Measurements from ENCODE around the gene HSPB6.

Gene HSPB6

DNA sequence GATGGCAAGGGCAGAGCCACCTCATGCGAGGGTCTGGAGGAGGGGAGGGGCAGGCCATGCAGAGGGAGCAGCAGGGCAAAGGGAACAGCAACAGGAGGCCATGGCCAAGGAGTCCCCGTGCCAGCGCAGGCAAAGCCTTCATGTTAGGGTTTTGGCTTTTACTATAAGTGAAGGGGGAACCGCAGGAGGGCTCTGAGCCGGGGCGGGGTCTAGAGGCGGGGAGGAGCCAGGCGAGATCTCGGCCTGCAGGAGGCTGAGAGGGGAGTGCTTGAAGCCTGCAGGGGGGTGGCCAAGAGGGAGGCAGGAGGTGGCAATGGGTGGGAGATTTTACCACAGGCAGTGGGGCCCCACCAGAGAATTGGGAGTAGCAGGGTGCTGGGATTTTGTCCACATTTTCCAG lies 24.8 kb upstream of the HSPB6 start:
- no peak overlapping the region for H3K4me3 ChIP-seq (ENCODE audit: low read length)
- no peaks in the 10 kb centered on the region for H3K4me1 ChIP-seq (ENCODE audit: control insufficient read depth, insufficient read depth, low read length)
- peaks cover 14% of the 10 kb centered on the region for H3K36me3 ChIP-seq (ENCODE audit: control insufficient read depth, insufficient read depth, low read length)
- no peak overlapping the region for H3K9ac ChIP-seq (ENCODE audit: low read length)
- H3K27ac ChIP-seq (ENCODE audit: low read depth, low read length), result no peak overlapping the region
- H3K27me3 ChIP-seq (ENCODE audit: control insufficient read depth, insufficient read depth, low read length), result no peaks in the 10 kb centered on the region

DNA sequence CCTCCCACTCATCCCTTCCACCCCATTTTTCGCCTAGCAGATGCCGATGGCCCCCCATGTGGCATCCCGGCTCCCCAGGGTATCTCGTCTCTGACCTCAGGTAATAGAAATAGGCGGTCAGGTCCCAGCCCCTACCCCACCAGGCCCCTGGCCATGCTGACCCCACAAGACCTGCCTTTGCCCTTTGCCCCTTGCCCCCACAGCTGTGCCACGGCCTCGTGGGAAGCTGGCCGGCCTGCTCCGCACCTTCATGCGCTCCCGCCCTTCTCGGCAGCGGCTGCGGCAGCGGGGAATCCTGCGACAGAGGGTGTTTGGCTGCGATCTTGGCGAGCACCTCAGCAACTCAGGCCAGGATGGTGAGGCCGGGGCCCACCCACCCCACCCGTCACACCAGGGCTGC lies 23.9 kb upstream of the HSPB6 start:
- H3K36me3 ChIP-seq (ENCODE audit: control insufficient read depth, insufficient read depth, low read length), result peaks cover 14% of the 10 kb centered on the region
- H3K27ac ChIP-seq (ENCODE audit: low read depth, low read length), result no peak overlapping the region
- no peak overlapping the region for H3K4me3 ChIP-seq (ENCODE audit: low read length)
- H3K9ac ChIP-seq (ENCODE audit: low read length), result no peak overlapping the region
- no peaks in the 10 kb centered on the region for H3K27me3 ChIP-seq (ENCODE audit: control insufficient read depth, insufficient read depth, low read length)
- H3K4me1 ChIP-seq (ENCODE audit: control insufficient read depth, insufficient read depth, low read length), result no peaks in the 10 kb centered on the region

DNA sequence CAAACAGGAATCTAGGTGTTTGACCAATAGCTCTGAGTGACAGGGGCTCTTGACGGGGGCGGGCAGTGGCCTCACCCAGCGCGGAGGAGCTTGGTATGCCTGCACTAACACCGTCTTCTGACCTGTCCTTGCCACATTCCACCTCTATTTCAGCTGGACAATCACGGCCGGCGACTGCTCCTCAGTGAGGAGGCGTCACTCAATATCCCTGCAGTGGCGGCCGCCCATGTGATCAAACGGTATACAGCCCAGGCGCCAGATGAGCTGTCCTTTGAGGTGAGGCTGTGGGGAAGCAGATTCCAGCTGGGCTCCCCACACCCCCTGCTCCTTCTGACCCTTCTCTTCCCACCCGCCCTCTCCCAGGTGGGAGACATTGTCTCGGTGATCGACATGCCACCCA lies 23.2 kb upstream of the HSPB6 start:
- Histone ChIP-seq H3K4me1 (ENCODE audit: control insufficient read depth, insufficient read depth, low read length) (no peaks in the 10 kb centered on the region), H3K27ac (ENCODE audit: low read depth, low read length) (no peak overlapping the region), H3K27me3 (ENCODE audit: control insufficient read depth, insufficient read depth, low read length) (no peaks in the 10 kb centered on the region), H3K9ac (ENCODE audit: low read length) (no peak overlapping the region), H3K4me3 (ENCODE audit: low read length) (no peak overlapping the region), H3K36me3 (ENCODE audit: control insufficient read depth, insufficient read depth, low read length) (peaks cover 14% of the 10 kb centered on the region)

DNA sequence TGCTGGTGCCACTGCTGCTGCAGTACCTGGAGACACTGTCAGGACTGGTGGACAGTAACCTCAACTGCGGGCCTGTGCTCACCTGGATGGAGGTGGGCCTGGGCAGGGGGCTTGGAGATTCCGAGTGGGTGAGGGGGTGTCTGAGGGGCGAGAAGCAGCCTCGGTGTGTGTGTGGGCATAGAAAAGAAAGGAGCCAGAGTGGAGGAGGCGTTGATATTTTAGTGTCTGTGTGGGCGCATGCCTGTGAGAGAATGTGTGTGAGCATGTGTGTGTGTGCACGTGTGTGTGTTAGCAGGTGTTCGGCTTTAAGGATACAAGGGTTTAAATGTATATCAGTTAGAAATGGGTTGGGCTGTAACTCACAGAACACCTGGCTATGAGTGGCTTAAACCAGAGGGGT lies 22.2 kb upstream of the HSPB6 start:
- Histone ChIP-seq H3K27me3 (ENCODE audit: control insufficient read depth, insufficient read depth, low read length) (no peaks in the 10 kb centered on the region), H3K27ac (ENCODE audit: low read depth, low read length) (no peak overlapping the region), H3K36me3 (ENCODE audit: control insufficient read depth, insufficient read depth, low read length) (peaks cover 14% of the 10 kb centered on the region), H3K4me1 (ENCODE audit: control insufficient read depth, insufficient read depth, low read length) (peaks cover 2% of the 10 kb centered on the region), H3K9ac (ENCODE audit: low read length) (no peak overlapping the region), H3K4me3 (ENCODE audit: low read length) (no peak overlapping the region)

DNA sequence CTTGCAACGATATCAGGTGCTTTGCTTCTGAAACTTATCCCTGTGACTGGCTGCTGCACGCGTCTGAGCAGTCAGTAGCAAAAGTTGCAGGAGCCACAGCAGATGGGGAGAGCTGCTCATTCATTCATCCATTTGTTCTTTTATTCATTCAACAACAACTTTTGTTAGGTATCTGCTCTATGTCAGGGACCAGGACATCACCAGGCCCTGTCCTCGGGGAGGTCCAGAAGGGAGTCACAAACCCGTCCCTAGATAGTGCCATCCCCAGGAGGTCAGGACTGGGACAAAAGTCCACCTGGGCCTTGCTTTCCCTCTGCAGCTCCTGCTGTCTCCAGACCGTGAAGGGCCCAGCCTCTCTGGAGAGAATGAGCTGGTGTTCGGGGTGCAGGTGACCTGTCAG lies 21.1 kb upstream of the HSPB6 start:
- Histone ChIP-seq H3K36me3 (ENCODE audit: control insufficient read depth, insufficient read depth, low read length) (peaks cover 12% of the 10 kb centered on the region), H3K4me3 (ENCODE audit: low read length) (no peak overlapping the region), H3K27ac (ENCODE audit: low read depth, low read length) (no peak overlapping the region), H3K9ac (ENCODE audit: low read length) (no peak overlapping the region), H3K27me3 (ENCODE audit: control insufficient read depth, insufficient read depth, low read length) (no peaks in the 10 kb centered on the region), H3K4me1 (ENCODE audit: control insufficient read depth, insufficient read depth, low read length) (peaks cover 2% of the 10 kb centered on the region)

DNA sequence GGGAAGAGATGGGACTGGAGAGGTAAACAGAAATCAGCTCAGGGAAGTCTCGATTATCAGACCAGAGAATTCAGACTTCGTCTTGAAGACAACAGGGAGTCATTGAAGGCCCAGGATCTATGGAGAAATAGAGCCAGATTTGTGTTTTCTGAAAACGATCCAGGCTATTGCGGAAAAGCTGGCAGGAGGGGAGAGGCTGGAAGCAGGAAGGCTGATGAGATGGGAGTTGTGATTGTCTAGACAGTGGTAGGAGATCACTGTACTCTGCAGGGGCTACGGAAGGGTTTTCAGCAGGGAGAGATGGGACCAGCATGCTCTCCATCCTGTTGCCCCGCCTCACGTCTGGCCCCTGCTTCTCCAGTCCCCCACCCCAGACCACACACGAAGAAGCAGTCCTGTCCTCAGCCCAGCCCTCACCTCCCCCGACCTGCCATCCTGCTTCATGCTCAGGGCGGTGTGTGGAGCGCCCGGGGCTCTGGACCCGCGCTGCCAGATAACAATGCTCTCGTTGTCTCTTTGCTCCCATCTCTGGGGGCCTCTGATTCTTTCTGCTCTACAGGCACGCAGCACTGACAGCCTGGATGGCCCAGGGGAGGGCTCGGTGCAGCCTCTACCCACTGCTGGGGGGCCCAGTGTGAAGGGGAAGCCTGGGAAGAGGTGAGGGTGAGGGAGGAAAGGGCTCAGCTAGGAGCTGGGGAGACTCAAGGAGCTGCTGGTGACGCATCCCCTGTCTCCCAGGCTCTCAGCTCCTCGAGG lies 20.4 kb upstream of the HSPB6 start:
- H3K9ac ChIP-seq (ENCODE audit: low read length), result no peak overlapping the region
- peaks cover 11% of the 10 kb centered on the region for H3K36me3 ChIP-seq (ENCODE audit: control insufficient read depth, insufficient read depth, low read length)
- H3K27me3 ChIP-seq (ENCODE audit: control insufficient read depth, insufficient read depth, low read length), result no peaks in the 10 kb centered on the region
- H3K27ac ChIP-seq (ENCODE audit: low read depth, low read length), result no peak overlapping the region
- H3K4me3 ChIP-seq (ENCODE audit: low read length), result no peak overlapping the region
- H3K4me1 ChIP-seq (ENCODE audit: control insufficient read depth, insufficient read depth, low read length), result peaks cover 2% of the 10 kb centered on the region

DNA sequence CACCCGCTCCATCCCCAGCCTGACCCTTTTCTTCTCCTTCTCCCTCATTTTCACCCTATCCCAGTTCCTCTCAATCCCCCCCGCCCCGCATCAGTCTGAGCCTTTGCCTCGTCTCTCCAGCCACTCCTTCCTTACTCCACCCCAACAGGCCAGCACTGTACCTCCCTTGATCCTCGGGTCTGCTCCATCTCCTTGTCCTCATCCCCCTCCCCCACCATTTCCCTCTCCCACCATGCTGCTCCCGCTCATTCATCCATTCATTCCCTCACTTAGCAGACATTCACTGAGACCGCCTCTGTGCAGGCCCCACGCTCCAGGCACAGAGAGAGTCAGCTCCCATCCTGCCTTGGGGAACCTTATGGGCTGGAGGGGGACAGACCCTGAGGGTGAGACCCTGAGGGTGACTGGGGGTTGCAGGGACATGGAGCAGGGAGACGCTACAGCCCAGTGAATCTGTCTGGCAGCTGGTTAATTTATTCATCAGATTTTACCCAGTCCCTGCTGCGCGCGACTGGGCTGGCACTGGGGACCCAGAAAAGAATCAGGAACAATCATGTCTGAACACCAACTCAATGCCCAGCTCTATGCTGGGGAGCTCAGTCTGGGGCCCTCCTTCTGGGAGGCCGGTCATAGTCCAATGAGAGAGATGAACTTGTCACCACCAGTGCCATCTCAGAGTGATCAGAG lies 19.4 kb upstream of the HSPB6 start:
- peaks cover 5% of the 10 kb centered on the region for H3K36me3 ChIP-seq (ENCODE audit: control insufficient read depth, insufficient read depth, low read length)
- no peaks in the 10 kb centered on the region for H3K27me3 ChIP-seq (ENCODE audit: control insufficient read depth, insufficient read depth, low read length)
- peak overlapping the region; percentile 14 for H3K9ac ChIP-seq (ENCODE audit: low read length)
- peaks cover 2% of the 10 kb centered on the region for H3K4me1 ChIP-seq (ENCODE audit: control insufficient read depth, insufficient read depth, low read length)
- H3K27ac ChIP-seq (ENCODE audit: low read depth, low read length), result no peak overlapping the region
- H3K4me3 ChIP-seq (ENCODE audit: low read length), result peak overlapping the region; percentile 34

DNA sequence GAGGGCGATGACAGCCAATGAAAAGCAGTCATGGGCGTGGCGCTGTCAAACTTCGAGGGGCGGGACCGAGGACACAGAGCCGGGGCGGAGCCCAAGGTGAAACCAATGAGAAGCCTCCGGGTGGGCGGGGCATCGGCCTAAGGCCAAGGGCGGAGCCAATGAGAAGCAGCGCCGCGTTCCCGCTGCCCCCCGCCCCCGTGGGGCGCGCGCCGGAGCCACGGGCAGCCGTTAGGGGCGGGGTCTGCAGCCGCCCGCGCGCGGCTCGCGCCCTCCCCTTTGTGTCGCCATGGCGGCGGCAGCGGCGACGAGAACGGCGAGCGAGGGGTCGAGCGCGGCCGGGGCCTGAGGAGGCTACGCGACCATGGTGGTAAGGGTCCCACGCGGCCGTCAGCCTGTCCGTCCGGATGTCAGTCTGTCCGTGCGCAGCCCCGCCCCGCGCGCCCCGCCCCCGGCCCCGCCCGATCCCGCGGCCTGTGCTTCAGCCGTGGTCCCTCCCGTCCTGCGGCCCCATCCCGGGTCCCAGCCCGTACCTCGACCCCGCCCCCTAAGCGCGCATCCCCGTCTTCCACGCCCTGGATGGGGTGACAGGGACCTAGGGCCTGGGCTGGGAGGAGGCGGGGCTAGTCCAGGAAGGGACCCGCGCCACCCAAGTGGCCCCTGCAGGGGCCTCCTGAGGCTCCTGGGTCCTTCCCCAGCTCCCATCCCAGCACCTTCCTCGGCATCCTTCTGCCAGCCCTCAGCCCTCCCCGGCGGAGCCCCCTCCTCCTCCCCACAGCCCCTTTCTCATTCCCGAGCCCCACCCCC lies 18.7 kb upstream of the HSPB6 start, which contains the start of gene ARHGAP33:
Gene ARHGAP33, plus strand, starts transcription at position 267 of the 804 bp plus-strand sequence. Its CDS starts 95 bp downstream, at position 362.
- no peaks in the 10 kb centered on the region for H3K27me3 ChIP-seq (ENCODE audit: control insufficient read depth, insufficient read depth, low read length)
- no peak within 1 kb of the TSS for H3K9ac ChIP-seq (ENCODE audit: low read length)
- peak within 1 kb of the TSS; percentile 70 for H3K4me3 ChIP-seq (ENCODE audit: low read length)
- H3K36me3 ChIP-seq (ENCODE audit: control insufficient read depth, insufficient read depth, low read length), result peaks cover 3% of the 10 kb centered on the region
- no peak within 1 kb of the TSS for H3K27ac ChIP-seq (ENCODE audit: low read depth, low read length)
- peaks cover 2% of the 10 kb centered on the region for H3K4me1 ChIP-seq (ENCODE audit: control insufficient read depth, insufficient read depth, low read length)

DNA sequence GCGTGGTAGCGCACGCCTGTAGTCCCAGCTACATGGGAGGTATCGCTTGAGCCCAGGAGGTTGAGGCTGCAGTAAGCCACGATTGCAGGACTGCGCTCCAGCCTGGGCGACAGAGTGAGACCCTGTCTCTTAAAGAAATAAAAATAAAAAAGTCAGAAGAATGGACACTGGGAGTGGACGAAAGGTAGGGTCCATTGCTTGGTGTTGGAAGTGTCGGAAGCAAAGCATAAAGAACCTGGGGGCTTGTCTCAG lies 18.1 kb upstream of the HSPB6 start:
- Histone ChIP-seq H3K9ac (ENCODE audit: low read length) (no peak overlapping the region), H3K4me1 (ENCODE audit: control insufficient read depth, insufficient read depth, low read length) (peaks cover 2% of the 10 kb centered on the region), H3K36me3 (ENCODE audit: control insufficient read depth, insufficient read depth, low read length) (peaks cover 3% of the 10 kb centered on the region), H3K27me3 (ENCODE audit: control insufficient read depth, insufficient read depth, low read length) (no peaks in the 10 kb centered on the region), H3K27ac (ENCODE audit: low read depth, low read length) (no peak overlapping the region), H3K4me3 (ENCODE audit: low read length) (peak overlapping the region; percentile 70)

DNA sequence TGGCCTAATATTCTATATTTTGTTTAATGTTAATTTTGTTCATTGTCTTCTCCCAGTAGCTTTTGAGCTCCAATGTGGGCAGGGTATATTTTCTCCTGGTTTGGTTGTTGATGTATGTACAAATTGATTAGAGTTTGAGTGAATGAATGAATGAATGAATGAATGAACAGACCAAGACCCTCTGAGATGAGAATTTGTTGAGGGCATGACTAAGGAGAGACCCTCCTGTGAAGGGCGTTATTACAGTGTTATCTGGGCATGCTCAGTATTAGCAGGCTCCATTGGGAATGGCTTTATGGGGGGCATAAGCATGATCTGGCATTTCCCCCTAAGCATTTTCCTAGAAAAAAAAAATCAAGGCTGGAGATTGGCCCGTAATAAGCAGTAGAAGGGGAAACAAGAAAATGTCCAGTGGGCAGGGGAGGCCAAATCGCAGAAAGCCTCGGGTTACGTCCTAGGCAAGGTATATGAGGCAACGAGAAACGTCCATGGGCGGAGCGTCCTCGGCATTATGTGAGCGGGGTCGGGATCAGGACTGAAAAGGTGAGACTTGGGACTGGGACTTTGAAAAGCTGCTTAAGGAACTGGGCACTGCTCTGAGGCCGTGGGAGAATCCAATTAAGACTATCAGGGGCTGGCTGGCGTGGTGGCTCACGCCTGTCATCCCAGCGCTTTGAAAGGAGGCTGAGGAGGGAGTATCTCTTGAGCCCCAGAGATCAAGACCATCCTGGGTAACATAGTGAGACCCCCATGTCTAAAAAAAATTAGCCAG lies 17.6 kb upstream of the HSPB6 start:
- Histone ChIP-seq H3K27me3 (ENCODE audit: control insufficient read depth, insufficient read depth, low read length) (no peaks in the 10 kb centered on the region), H3K4me3 (ENCODE audit: low read length) (peak overlapping the region; percentile 70), H3K9ac (ENCODE audit: low read length) (no peak overlapping the region), H3K36me3 (ENCODE audit: control insufficient read depth, insufficient read depth, low read length) (peaks cover 3% of the 10 kb centered on the region), H3K4me1 (ENCODE audit: control insufficient read depth, insufficient read depth, low read length) (peaks cover 2% of the 10 kb centered on the region), H3K27ac (ENCODE audit: low read depth, low read length) (no peak overlapping the region)

DNA sequence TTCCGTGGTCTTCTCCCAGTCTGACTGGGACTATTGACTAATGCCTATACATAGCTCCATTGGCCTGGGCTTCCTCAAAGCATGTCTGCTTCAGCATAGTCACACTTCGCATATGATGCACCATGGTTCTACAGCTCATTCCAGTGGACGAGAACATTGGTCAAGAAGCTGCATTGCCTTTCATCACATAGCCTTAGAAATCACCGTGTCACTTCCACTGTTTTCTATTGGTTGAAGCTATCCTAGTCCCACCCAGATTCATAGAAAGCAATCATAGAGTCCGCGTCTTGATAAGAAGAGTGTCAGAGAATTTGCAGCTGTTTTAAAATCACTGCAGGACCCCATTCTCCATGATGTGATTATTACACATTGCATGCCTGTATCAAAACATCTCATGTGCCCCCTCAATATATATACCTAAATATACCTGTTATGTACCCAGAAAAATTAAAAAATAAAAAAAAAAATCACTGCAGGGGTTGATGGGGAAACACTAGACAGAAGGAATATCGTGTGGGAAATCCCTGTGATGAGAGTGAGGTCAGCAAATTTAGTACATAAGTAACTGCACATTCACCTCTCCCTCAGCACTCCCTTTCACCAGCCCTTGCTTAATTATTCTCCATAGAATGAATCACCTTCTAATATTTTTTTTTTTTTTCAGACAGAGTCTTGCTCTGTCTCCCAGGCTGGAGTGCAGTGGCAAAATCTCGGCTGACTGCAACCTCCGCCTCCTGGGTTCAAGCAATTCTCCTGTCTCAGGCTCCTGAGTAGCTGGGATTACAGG lies 16.4 kb upstream of the HSPB6 start:
- peaks cover 2% of the 10 kb centered on the region for H3K4me1 ChIP-seq (ENCODE audit: control insufficient read depth, insufficient read depth, low read length)
- H3K27me3 ChIP-seq (ENCODE audit: control insufficient read depth, insufficient read depth, low read length), result no peaks in the 10 kb centered on the region
- H3K4me3 ChIP-seq (ENCODE audit: low read length), result no peak overlapping the region
- H3K36me3 ChIP-seq (ENCODE audit: control insufficient read depth, insufficient read depth, low read length), result no peaks in the 10 kb centered on the region
- H3K9ac ChIP-seq (ENCODE audit: low read length), result no peak overlapping the region
- no peak overlapping the region for H3K27ac ChIP-seq (ENCODE audit: low read depth, low read length)

Data from rectal smooth muscle tissue (tissue), 1 donor.